Stimulated activated CD8-positive, alpha-beta memory T cell treated with anti-CD3 and anti-CD28 coated beads, Interleukin-12 subunit alpha, Interleukin-12 subunit beta, amount 100 ng/mL, for 24 hours (primary cell): Measurements from ENCODE around the gene MMRN2.
"Not testable (repeated sequence)": the region's sequence is repeated elsewhere in the genome, so short reads cannot be mapped to it uniquely, and the experiment has no call there.

Source experiments
- DNase-seq: peaks from one replicate; pipeline ENCODE4 v3.0.0-alpha.2; 2020; ENCODE audit errors: extremely low read depth

Gene MMRN2

DNA sequence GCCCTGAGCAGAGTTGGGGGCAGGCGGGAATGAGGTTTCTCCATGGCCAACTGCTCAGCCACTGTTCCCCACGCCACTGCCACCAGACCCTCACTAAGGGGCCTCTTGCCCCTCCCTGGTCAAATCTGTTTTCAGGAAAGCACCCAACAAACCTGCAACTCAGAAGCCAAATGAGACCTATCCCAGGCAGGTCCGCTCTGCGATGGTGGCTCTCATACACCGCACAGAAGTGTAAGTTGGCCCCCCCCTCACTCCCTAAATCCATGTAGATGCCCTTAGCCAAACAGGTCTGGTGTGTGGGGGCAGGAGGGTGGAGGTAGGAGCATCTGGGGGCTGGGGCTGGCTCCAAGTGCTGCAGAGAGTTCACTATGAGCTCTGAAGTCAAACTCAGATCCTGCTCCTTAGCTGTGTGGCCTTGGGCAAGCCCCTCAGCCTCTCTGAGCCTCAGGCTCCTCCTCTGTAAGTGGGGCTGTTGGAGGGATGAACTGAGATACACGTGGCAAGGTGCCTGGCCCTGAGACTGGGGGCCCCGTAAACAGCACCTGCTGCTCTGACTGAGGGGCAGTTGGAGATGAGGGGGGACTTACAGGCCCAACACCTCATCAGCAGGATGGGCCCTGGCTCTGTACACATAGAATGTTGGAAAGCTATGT is 1.1 kb downstream of the MMRN2 start:
- DNase-seq: no peak

DNA sequence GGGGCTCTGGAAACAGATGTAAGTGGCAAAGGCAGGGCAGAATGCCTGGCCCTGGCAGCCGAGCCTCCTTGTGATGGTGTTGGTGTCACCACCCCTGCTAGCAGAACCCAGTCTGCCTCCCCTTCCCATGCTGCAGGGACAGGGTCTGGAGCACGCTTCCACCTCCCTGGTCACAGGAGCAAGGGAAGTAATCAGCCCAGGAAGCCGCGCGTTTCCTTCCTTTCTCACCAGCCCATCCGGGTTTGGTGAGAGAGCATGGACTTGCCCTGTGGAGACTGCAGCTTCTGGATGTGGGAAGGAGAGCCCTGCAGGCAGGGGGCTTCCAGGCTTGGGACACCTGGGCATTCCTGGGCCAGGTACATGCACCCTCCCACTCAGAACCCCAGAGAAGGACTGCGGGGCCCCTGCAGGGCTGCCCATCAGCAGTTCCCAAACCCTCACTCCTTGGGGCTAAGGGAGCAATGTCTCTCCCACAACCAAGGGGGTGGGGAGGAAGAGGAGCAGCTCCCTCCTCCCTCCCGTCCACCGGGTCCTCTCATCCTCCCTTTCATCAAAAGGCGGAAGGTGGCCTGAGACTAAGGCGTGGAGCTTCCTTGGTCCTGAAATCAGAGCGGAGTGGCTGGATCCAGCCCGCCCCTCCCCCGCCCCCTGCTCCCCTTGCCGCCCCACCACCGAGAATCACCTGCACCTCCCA is 1.8 kb downstream of the MMRN2 start:
- no peak for DNase-seq

DNA sequence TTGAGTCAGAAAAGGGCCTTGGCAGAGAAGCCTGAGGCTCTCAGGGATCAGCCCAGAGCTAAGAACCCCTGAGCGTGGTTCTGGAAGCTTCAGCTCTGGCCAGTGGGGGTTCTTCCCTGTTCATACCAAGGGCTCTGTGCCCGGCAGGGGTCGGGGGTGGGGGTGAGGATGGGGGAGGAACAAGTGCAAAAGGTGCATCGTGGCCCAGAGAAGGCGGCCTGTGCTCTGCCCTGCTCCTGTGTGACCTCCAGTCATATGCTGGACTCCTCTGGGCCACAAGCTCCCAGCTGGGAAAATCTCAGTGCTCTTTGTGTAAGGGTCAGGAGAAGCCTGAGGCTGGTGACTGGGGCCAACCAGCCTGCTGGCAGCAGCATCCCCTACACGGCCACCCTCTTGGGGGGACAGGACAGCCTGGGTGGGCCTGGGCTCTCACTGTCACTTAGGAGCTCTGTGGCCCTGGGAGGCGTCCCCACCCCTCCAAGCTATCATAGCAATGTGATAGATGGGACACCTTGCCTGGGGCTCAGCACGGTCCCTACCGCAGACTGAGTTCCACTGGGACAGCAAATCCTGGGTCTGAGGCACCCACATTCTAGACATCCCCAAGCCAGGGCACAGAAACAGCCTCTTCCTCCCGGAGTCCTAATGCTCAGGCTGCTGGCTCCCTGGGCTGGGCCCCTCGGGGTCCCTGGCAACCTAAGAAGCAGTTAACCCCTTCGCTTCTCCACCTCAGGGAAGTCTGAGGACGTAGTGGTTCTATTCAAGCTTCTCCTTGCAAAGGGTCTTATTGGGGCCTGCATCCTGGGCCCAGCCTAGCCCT is 2.5 kb downstream of the MMRN2 start:
- no peak for DNase-seq

DNA sequence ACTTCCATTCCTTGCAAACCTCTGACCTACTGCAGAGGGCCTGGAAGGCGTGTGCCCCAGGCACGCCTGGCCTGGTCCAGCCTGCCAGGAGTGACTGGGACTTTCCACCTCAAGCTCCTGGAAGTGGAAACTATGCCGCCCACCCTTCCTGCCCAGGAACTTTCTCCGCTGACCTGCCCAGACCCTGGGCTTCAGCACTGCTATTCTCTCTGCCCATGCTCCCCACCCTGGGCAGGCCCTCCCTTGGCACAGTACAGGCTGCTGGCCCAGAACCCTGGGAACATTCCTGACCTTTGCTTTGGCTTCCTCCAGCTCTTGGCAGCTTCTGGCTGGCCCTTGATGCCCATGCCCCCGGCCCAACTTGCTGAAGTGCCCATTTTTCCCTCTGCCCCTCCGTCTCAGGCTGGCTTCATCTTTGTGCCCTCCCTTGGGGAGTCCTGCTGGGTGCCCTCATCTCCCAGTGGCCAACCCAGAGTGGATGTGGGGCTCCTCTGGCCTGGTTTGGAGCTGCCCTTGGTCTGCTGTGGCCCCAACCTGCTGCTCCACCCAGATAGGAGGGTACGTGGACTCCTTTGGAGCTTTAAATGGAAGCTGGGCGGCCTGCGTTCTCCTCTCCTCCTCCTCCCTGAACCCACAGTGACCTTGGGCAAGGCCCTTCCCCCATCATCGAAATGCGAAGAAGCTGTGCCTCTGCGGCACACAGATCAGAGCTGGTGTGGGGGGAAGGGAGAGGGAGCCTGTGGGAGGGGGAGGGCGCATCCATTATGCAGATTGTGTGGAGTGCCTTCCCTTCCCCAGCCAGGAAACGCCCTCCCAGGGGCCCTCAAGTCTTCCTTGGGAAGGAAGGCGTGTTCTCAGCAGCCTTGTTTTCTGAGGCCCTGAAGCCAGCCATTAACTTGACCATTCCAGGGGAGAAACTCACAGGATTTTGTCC is 3.4 kb downstream of the MMRN2 start:
- no peak for DNase-seq

DNA sequence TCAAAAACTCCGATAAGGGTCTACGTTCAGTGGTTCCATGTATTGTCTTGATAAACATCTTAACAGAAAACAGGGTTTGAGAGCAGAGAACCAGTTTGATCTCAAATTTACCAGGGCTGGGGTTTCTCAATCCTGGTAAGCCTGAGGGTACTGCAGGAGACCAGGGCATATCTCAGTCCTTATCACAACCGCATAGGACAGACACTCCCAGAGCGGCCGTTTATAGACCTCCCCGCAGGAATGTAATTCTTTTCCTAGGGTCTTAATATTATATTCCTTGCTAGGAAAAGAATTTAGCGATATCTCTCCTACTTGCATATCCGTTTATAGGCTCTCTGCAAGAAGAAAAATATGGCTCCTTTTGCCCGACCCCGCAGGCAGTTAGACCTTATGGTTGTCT is 4.7 kb downstream of the MMRN2 start:
- not testable (repeated sequence) for DNase-seq

DNA sequence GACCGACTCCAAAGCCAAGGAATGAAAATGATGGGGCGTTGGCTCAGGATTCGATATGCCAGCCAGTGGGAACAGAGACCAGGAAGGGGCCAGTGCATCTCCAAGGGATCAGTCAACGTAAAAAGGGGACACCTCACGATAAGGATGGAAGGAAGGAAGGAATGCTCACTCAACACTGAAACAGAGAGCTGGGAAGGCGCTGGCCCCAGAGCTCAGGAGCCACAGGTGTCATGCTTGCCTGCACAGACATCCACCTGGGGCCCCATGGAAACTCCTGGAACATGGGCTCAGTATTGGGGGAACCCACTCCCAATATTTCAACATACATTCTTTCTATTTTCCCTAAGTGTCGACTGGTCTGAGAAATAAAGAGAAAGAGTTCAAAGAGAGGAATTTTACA is 5.3 kb downstream of the MMRN2 start:
- DNase-seq: no peak

DNA sequence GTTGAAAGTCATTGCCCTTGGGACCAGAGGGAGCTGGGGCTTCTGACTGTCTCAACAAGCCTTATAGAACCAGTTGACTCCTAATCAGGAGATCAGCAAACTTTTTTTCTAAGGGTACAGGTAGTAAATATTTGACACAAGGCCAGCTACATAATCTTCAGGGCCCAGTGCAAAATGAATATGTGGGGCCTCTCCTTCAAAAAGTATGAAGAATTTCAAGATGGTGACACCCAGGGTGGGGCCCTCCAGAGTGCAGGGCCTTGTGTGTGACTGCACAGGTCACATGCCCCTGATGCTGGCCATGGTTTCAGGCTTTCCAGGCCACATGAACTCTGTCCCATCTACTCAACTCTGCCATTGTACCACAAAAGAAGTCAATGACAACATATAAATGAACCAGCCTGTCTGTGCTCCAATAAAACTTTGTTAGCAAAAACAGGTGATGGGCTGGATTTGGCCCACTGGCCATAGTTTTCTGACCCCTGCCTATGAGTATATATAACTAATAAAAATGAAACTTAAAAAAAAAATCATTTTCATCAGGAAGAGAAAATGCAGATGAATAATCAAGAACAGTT is 6.1 kb downstream of the MMRN2 start:
- DNase-seq: no peak

DNA sequence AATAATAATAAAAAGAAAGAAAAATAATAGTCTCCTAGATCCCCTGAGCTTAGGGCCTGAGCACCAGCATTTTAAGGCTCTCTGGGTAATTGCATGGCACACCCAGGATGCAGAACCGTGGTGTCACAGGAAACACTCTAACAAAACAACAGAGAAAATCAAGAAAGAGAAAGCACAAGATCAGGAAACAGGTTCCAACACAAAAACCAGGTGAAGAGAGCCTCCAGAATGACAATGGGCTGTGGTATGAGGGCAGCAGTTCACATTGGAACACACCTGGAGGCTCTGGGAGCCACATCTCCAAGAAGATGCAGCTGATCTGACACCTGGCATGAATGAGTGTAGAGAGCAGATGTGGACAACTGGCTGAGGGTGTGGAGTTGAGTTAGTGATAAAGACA is 7.1 kb downstream of the MMRN2 start:
- DNase-seq: no peak

DNA sequence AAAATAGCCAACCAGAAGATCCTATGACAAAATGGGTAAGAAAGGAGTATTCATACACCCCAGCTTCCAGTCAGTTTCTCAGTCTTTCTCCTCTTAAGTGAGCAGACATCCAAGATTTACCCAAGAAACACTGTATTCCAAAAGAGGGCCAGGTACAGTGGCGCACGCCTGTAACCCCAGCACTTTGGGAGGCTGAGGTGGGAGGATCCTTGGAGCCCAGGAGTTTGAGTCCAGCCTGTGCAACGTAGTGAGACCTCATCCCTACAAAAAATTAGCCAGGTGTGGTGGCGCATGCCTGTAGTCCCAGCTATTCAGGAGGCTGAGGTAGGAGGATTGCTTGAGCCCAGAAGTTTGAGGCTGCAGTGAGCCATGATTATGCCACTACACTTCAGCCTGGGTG is 9.6 kb downstream of the MMRN2 start:
- DNase-seq: not testable (repeated sequence)

DNA sequence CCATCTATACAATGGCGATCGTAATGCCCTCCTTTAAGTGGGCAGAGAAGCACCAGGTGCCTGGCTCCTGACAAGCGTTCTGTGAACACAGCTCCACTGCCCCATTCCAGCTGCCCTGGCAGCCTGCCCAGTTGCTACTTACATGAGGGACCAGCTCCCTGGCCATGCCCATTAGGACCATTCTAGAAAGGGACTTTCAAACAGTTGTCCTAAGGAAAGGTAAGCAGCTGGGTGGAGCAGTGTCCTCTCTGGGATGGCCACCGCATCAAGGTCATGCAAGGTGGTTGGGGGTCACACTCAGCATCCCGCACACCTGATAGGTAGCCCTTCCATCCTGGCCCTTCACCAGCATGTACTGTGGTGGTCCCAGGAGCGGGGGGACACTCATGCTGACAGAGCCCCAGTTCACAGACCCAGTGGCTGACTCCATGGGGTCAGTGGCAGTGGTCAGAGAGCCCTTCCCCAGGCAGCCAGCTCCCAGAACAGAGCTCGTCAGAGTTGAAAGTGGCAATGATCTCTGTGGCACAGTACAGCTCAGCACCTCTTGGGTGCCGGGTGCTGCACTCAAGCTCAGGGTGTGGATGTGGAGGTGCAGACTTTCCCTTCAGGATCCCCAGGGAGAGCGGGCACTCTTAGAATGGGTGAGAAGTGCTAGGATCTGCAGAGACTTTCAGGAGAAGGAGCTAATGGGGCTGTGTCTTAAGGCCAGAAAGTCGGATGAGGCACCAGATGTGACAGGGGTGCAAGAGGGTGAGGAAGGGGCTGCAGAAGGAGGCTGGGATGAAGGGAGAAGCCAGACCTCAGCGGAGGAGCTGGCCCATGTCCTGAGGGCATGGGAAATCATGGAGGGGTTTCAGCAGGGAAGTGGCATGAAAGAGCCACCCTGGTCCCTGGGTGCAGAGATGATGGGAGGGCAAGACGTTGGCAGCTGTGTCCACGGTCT is 10.9 kb downstream of the MMRN2 start:
- no peak for DNase-seq

DNA sequence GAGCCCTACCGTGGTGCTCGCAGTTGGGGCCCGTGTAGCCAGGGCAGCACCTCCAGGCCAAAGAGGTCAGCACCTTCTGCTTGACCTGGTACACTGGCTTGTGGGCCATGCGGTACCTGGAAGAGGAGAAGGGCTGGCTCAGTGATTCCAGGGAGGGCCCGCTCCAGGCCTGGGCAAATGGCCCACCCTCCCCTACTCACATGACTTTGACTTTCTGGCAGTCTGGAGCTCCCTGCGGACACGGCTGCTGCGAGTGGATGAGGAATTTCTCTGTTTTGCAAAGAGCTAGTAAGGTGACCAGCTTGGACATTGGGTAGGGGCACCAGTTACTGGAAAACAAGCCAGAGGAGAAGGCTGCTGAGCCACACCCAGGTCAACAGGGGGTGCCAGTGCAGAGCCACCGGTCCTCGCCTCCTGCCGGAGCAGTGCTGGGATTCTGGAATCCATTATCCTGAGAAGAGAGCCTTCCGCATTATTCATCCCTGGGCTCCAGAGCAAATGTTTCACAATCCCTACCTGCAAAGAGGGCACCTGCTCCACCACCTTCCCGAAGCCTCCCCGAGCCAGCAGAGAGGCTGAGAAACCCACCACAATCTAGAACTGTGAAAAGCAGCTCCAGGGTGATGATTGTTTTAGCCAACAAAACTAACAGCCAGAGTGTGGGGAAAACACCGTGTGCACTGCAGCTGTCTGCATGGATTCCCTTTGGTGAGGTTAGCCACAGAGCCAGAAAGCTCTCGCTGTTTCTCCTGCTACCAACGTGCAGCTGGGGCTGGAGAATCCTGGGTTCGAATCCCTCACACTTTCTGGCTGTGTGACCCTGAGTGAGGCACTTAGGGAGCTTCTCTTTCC is 11.8 kb downstream of the MMRN2 start:
- no peak for DNase-seq

DNA sequence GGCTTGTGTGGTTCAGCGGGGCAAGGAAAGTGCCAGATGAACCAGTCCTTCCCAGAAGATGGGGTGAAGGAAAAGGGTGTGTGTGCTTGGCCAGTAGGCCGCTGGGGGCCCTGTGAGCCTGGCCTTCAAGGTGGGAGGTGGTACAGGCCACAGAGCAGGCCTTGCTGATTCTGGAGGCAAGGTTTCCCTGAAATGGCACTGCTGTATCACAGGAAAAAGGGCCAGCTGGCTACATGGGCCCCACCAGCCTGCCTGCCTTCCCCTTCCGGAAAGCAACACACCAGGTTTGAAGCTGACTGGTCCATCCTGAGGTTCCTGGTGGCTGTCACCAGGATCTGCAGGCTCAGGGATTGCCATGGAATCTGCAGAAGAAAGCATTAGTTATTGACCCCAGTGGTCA is 12.5 kb downstream of the MMRN2 start:
- no peak for DNase-seq

DNA sequence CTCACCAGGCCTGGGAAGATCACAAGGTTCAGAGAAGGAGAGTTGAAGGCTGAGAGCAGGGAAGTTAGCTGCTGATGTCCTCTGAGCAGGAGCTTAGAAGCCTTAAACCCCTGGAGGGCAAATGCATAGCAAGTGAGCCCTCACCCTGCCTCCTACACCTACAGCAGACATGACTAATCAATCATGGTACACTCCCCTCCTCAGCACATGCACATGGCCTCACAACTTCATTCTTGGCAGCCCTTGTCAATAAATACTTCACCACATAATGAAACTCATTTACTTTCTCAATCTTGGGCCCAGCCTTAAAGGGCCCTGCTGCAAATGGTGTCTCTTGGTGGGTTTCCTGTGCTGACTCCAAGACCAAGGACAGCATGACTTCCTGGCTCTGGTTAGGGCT is 12.9 kb downstream of the MMRN2 start:
- DNase-seq: no peak

DNA sequence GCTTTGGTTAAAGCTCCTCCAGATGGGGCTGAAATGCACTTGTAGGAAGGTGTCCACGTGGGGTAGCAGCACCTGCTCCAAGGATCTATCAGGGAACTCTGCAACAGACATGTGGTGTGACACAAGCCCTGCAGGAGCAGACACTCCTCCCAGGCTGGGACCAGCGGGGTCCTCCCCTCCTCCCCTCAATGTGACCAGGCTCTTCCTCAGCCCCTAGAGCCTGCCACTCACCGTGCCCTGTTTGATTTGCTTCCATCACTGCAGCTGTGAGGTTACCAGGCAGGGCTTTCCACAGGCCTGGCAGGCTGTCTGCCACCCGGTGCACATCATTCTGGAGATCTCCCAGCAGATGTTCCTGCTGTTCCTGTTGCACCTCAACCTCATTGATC is 13.4 kb downstream of the MMRN2 start:
- no peak for DNase-seq

DNA sequence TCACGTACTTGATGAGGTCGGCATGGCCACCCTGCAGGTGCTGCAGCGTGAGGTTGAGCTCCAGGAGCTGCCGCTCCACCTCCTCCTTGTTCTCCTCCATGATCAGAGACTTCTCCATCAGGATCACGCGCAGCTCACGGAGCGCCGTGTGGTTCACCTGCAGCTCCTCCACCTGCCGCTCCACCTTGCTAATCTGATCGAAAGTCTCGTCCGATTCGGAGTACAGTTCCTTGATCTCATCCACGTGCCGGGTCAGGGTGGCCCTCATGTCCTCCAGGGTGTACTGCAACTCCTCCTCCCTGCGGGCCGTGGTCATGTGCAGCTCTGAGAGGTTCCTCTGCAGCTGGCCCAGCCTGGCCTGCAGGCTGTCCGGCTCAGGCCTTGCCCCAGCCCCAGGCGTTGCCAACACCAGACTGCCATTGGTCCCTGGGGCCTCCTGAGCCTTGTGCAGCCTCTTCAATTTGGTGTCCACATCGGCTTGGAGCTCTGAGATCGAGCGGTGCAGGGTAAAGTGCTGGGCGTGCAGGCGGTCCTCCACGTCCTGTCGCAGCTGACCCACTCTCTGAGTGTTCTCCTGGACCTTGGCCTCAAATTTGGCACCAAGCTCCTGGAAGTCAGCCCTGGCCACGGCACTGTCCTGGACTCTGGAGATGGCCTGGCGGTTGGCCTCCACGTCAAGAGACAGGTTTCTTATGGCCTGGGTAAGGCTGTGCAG is 13.9 kb downstream of the MMRN2 start:
- no peak for DNase-seq

DNA sequence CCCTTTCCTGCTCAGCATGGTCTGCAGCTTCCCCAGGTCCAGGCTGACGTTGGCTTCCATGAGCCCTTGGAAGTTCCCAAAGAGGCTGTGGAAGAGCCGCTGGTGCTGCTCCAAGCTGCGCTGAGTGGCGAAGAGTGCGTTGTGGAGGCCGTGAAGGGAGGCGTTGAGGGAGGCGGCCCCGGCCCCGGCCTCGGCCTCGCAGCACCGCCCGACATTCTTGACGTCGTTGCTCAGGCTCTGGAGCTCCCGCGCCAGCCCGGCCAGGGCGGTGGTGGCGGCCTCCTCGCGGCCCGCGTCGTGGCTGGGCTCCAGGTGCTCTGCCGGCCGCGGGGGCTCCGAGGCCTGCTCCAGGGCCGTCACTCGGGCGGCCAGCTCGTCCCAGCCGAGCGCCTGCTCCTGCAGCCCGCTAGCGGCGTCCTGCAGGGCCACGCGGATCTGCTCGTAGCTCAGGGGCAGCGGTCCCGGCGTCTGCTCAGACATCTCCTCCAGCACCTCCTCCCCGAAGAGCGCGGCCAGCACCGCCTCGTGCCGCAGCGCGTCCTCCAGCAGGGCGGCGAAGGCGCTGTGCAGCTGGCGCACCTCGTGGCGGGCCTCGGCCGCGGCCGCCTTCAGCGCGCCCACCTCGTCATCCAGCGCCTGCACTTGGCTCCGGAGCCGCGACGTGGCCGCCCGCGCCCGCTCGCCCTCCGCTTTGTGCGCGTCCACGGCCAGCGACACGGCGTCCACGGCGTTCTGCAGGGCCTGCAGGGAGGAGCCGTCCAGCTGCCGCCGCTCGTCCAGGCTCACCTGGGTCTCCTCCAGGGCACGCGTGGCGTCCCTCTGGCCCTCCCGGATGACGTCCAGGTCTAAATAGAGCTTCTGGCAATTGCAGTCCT is 14.7 kb downstream of the MMRN2 start:
- DNase-seq: no peak

DNA sequence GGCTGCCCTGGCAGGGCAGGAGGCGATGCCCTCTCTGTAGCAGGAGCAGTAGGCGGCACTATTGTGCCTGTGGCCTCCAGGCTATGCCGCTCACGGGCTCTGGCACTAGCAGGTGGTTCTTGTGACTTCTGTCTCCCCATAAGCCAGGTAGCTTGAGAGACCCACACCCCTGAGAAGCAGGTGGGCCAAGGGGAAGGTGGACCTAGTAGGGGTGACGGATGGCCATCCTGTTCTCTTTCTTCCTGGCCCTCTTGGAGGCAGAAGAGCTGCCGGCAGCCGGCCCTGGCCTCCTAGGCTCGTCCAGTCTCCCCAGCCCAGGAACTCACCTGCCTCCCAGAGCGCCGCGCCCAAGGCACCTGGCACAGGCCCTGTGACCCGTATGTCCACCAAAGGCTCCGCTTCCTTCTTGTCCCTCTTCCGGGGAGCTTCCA is 15.4 kb downstream of the MMRN2 start:
- no peak for DNase-seq

DNA sequence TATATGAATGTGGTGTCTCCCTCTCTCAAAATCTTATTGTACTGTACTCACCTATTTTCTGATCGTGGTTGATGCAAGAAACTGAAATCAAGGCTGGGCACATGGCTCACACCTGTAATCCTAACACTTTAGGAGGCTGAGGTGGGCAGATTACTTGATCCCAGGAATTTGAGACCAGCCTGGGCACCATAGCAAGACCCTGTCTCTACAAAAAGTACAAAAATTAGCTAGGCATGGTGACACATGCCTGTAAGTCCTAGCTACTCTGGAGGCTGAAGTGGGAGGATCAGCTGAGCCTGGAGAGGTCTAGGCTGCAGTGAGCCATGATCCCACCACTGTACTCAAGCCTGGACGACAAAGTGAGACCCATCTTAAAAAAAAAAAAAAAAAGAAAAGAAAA is 16.0 kb downstream of the MMRN2 start:
- no peak for DNase-seq
